ENCODE results near the gene CNMD.

- TF ChIP-seq POLR2A (IDR thresholded peaks at IDR 0.05; ENCODE audit: low read depth, low read length) (no peak), RAD21 (IDR thresholded peaks at IDR 0.05; ENCODE audit: low read length) (peak; percentile 28; the same call in 1 of the 2 replicates), CEBPB (IDR thresholded peaks at IDR 0.05; ENCODE audit: low read depth, low read length) (no peak), MAZ (IDR thresholded peaks at IDR 0.05; ENCODE audit: borderline replicate concordance, low read depth, low read length) (no peak), BHLHE40 (IDR thresholded peaks at IDR 0.05; ENCODE audit: low read depth, low read length) (no peak), USF2 (IDR thresholded peaks at IDR 0.05; ENCODE audit: low read depth, low read length) (no peak), MAFK (IDR thresholded peaks at IDR 0.05; ENCODE audit: low read depth, low read length) (no peak), ELK1 (IDR thresholded peaks at IDR 0.05; ENCODE audit: borderline replicate concordance, low read depth, low read length) (no peak), NFE2L2 (IDR thresholded peaks at IDR 0.05; ENCODE audit: low read depth, low read length) (no peak), MXI1 (IDR thresholded peaks at IDR 0.05; ENCODE audit: borderline replicate concordance, low read depth, low read length) (no peak), RFX5 (IDR thresholded peaks at IDR 0.05; ENCODE audit: low read depth, low read length) (no peak), FOS (IDR thresholded peaks at IDR 0.05; ENCODE audit: low read depth, low read length) (no peak)
- TF ChIP-seq, protein P1, sequence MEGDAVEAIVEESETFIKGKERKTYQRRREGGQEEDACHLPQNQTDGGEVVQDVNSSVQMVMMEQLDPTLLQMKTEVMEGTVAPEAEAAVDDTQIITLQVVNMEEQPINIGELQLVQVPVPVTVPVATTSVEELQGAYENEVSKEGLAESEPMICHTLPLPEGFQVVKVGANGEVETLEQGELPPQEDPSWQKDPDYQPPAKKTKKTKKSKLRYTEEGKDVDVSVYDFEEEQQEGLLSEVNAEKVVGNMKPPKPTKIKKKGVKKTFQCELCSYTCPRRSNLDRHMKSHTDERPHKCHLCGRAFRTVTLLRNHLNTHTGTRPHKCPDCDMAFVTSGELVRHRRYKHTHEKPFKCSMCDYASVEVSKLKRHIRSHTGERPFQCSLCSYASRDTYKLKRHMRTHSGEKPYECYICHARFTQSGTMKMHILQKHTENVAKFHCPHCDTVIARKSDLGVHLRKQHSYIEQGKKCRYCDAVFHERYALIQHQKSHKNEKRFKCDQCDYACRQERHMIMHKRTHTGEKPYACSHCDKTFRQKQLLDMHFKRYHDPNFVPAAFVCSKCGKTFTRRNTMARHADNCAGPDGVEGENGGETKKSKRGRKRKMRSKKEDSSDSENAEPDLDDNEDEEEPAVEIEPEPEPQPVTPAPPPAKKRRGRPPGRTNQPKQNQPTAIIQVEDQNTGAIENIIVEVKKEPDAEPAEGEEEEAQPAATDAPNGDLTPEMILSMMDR (conservative IDR thresholded peaks at IDR 0.05; ENCODE audit: low read depth, low read length), result peak; percentile 45
Observed at GRCh38 chr13:52665325-52665724, 74.3 kb downstream of the CNMD start.
